HG03175 (cell line): Measurements from ENCODE around the gene FAR1.

Experiments used
- ATAC-seq: cut with Tn5 transposase; IDR thresholded peaks from one replicate; pipeline ENCODE4 v1.9.1; 2021; ENCODE audit warnings: mild to moderate bottlenecking, moderate library complexity; ENCODE audit not compliant: unreplicated experiment

The FAR1 gene

GRCh38 chr11:13775471-13775870 lies 107.0 kb downstream of the FAR1 start:
- ATAC-seq, result no peak

- no peak for ATAC-seq
Observed at GRCh38 chr11:13776134-13776815, 107.8 kb downstream of the FAR1 start.

- ATAC-seq, result no peak
Observed at GRCh38 chr11:13777341-13777985, 109.0 kb downstream of the FAR1 start.

- ATAC-seq, result no peak
Observed at GRCh38 chr11:13778345-13778744, 109.9 kb downstream of the FAR1 start.

GRCh38 chr11:13781153-13781552 lies 112.7 kb downstream of the FAR1 start:
- no peak for ATAC-seq
